AG04450 (cell line): ENCODE measurements around the gene PPME1. TPM values are rescaled to one million over a fixed set of nuclear protein-coding genes. Genes with fewer than 3 reads are reported as not detected.
"Not testable (repeated sequence)": the region's sequence is repeated elsewhere in the genome, so short reads cannot be mapped to it uniquely, and the experiment has no call there.

ENCODE experiments used
- CTCF ChIA-PET: fragments of 300-600, 350-600 bp; formaldehyde crosslinking; extraction: SDS; loops from one replicate; lab custom pipeline; 2022; ENCODE audit warnings: antibody characterized with exemption, inconsistent platforms; lab: Charles Lee
- POLR2A ChIA-PET: fragments of 350-600 bp; formaldehyde crosslinking; extraction: SDS; loops from one replicate; lab custom pipeline; 2021; ENCODE audit warnings: antibody characterized with exemption, inconsistent platforms; lab: Yijun Ruan, JAX
- DNase-seq: peaks from one replicate; pipeline ENCODE4 v3.0.0-alpha.2; 2011; ENCODE audit warnings: low read depth, low spot score
- H3K27ac ChIP-seq: one replicate; pipeline ENCODE4 v1.5.1; 2012; ENCODE audit warnings: low read depth, low read length, control low read depth
- H3K27me3 ChIP-seq: one replicate; pipeline ENCODE4 v1.6.0; 2012; ENCODE audit warnings: low read length; ENCODE audit not compliant: control insufficient read depth, insufficient read depth
- H3K4me3 ChIP-seq: 2 replicates; pipeline ENCODE4 v1.5.1; 2011; ENCODE audit warnings: mild to moderate bottlenecking, low read depth, low read length, control low read depth
- H3K9me3 ChIP-seq: 2 replicates; pipeline ENCODE4 v1.5.1; 2012; ENCODE audit warnings: low read length; ENCODE audit not compliant: control insufficient read depth, insufficient read depth
- polyA plus RNA-seq: library from polyadenylated mRNA; depleted of rRNA; stranded (reverse); fragments of >200 nt; gene quantifications from 2 replicates; pipeline ENCODE4 v1.2.3, GENCODE V29; 2011
- TF ChIP-seq, protein P1 (sequence below): IDR thresholded peaks from 2 replicates; pipeline ENCODE4 v1.5.1; 2011; ENCODE audit warnings: low read depth, low read length, control low read depth, inconsistent platforms

The PPME1 gene
- polyA plus RNA-seq, 1 experiment: 59.6 TPM

- ChIA-PET CTCF (no interaction called here), POLR2A (no interaction called here)
These were observed 31.8 kb upstream of the PPME1 start for GRCh38 chr11:74139151-74139918.

GRCh38 chr11:74139919-74140431 is 31.1 kb upstream of the PPME1 start:
- H3K4me3 ChIP-seq, H3K9me3 ChIP-seq, POLR2A ChIA-PET, CTCF ChIA-PET, H3K27ac ChIP-seq, H3K27me3 ChIP-seq, DNase-seq: not testable (repeated sequence)

More at GRCh38 chr11:74139151-74139918, 31.8 kb upstream of the PPME1 start:
- Histone ChIP-seq H3K4me3 (no peak overlapping the region), H3K27me3 (no peaks in the 10 kb centered on the region), H3K27ac (peak overlapping the region; percentile 83), H3K9me3 (no peaks in the 10 kb centered on the region)
- no peak for DNase-seq
- TF ChIP-seq, protein P1, sequence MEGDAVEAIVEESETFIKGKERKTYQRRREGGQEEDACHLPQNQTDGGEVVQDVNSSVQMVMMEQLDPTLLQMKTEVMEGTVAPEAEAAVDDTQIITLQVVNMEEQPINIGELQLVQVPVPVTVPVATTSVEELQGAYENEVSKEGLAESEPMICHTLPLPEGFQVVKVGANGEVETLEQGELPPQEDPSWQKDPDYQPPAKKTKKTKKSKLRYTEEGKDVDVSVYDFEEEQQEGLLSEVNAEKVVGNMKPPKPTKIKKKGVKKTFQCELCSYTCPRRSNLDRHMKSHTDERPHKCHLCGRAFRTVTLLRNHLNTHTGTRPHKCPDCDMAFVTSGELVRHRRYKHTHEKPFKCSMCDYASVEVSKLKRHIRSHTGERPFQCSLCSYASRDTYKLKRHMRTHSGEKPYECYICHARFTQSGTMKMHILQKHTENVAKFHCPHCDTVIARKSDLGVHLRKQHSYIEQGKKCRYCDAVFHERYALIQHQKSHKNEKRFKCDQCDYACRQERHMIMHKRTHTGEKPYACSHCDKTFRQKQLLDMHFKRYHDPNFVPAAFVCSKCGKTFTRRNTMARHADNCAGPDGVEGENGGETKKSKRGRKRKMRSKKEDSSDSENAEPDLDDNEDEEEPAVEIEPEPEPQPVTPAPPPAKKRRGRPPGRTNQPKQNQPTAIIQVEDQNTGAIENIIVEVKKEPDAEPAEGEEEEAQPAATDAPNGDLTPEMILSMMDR: no peak

- TF ChIP-seq, protein P1: no peak
- POLR2A ChIA-PET: no interaction called here
- CTCF ChIA-PET: no interaction called here
- Histone ChIP-seq H3K27me3 (no peaks in the 10 kb centered on the region), H3K4me3 (no peak overlapping the region), H3K27ac (no peak overlapping the region), H3K9me3 (no peaks in the 10 kb centered on the region)
- DNase-seq: no peak
These were observed 29.8 kb upstream of the PPME1 start for GRCh38 chr11:74141241-74141695.

GRCh38 chr11:74141908-74142307 is 29.2 kb upstream of the PPME1 start:
- no peak overlapping the region for H3K27ac ChIP-seq
- TF ChIP-seq, protein P1: no peak
- no peak overlapping the region for H3K4me3 ChIP-seq
- POLR2A ChIA-PET: interaction anchor here (1.2 kb wide), 1 partner anchor 29 kb away, joined by 5 read pairs; the partner anchor contains the start of genes C2CD3 and PPME1
- H3K9me3 ChIP-seq: no peaks in the 10 kb centered on the region
- CTCF ChIA-PET: no interaction called here
- H3K27me3 ChIP-seq: no peaks in the 10 kb centered on the region
- no peak for DNase-seq

GRCh38 chr11:74142624-74143023 is 28.5 kb upstream of the PPME1 start:
- DNase-seq: no peak
- TF ChIP-seq, protein P1: no peak
- ChIA-PET CTCF (no interaction called here), POLR2A (interaction anchor here (1.2 kb wide), 1 partner anchor 28 kb away, joined by 5 read pairs; the partner anchor contains the start of genes C2CD3 and PPME1)
- Histone ChIP-seq H3K9me3 (no peaks in the 10 kb centered on the region), H3K4me3 (no peak overlapping the region), H3K27ac (no peak overlapping the region), H3K27me3 (no peaks in the 10 kb centered on the region)
